Eye (tissue), 1 donor: Measurements from ENCODE around the gene COL25A1.
"Not testable (repeated sequence)": the region's sequence is repeated elsewhere in the genome, so short reads cannot be mapped to it uniquely, and the experiment has no call there.

Experiments
- DNase-seq: peaks from one replicate; pipeline ENCODE4 v3.0.0-alpha.2; 2015

The COL25A1 gene

DNA sequence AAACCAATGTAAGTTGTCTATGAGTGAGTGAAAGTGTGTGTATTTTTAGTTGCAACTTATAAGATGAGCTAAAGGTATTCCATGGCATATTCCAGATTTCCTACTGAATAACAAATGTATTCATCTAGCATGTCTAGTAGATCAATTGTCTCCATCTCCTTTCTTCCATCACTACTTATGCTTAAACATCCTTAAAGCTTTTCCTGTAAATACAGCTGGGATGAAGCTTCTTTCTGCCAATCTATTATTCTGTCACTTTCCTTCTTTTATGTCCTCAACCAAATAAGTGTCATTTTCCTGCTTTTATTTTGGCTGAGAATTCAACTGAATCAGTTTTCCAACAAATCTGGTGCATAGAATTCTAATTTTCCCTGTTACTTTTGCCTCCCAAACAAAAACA is 136.3 kb downstream of the COL25A1 start:
- DNase-seq, result no peak

DNA sequence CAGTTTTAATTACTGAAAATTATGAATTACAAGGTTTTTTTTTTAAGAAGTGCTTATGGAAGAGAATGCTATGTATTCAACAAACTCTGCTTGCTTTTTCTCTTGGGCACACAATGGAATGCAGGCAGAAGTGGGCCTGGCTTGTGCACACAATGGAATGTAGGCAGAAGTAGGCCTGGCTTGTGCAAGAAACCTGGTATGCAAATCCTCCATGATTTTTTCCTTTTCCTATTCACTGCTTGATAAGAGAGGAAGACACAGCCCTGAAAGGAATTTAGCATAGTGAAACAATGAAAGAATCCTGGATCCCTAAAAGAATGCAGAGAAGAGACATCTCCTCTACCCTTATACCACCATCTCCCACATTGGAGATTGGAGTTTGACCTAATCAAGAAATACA is 138.4 kb downstream of the COL25A1 start:
- peak; percentile 48 for DNase-seq

DNA sequence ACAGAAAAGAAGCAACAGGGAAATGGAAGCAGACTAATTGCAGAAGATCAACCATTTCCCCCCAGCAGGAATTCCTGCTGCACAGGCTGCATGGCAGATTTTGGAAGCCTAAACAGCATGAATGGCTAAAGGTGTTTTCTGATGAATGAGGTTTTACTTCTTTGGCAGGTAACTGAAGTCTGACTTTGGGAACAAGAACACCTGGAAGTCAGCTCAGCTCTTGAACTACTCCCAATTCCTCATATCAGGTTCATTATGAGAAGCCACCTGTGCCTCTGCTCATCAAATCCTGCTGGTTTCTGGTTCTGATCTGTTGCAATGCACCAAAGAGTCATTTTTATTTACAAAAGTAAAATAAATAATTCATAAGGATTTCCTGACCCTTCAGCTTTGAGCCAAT is 139.0 kb downstream of the COL25A1 start:
- DNase-seq, result no peak

DNA sequence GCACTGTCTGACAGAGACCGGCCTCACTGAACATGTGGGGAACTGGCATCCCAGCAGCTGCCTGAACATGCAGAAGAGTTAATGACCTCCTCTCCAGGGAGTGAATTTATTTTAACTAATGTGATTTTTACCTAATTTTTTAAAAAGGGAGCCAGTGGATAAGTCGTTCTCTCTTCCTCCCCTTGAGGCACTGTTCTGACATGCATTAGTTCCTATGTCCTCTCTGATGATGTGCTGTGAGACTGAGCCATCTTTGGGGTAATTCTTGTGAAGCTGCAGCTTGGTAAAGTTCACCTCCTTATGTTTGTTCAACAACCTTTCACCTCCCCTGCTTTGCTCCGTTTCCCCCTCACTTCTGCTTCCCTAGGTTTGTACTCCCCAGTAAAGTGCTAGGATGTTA is 139.7 kb downstream of the COL25A1 start:
- no peak for DNase-seq

DNA sequence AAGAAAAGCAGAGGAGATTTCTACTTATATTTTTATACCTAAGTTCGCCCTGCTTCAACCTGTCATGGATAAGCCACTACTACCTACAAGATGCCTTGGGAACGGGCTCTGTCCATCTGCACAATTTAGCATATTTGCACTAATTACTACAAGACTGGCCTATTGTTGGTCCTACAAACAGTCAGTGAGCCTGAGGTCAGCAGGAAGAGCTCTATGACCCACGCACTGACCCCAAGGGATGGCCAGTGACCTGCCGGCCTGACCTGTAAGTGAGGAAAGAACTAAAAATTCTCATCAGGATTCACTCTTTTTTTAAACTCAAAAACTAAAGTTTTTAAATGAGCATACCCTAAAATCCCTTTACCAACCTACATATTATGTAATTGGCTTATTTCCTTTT is 142.0 kb downstream of the COL25A1 start:
- no peak for DNase-seq

DNA sequence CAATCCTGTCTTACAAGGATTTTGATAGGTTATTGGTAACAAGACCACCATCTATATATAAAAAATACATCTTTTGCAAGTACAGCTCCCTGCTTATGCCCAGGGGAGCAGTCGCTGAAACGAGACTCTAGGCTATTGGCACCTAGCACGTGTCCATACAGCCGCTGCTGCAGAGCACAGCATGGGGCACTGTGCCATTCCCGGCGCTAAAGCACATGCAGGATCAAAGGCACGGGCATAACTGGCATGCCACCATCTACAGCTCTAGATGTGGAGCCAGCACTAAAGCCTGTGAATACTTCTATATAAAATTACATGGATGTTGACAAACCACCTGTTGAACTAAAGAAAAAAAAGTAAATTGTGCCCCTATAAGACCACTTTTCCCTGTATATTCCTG is 144.8 kb downstream of the COL25A1 start:
- no peak for DNase-seq

DNA sequence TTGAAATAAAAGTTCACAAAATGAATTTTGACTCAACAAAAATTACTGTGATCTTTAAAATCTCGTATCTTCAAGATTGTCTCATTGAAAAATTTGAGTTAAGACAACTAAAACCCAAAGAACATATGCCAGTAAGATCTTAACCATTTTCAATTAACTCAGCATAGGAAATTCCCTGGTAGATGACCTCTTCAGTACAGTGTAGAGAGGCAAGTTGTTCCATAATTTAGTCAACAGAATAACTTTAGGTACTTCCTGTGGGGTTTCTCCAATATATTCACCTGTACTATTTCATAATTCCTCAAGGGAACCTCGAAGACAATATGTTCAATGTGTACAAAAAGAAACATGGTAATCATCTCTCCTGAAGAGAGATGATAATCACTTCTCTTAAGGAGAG is 145.3 kb downstream of the COL25A1 start:
- no peak for DNase-seq

DNA sequence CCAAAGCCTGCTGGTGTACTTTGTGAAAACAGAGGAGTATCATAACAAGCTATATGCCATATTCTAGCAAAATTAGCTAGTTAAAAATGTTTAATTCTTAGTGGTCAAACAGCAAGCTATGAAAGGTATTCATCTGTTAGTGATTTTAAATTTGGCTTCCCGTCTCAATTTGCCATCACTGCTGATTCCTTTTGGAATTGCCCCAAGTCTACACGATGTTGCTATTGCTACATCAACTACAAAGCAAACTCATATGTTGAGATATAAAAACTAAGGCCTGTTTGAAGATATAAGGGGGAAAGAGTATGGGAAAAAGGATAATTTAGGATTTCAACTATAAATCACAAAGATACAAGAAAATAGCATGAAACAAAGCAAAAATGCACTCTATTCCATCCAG is 146.1 kb downstream of the COL25A1 start:
- no peak for DNase-seq

DNA sequence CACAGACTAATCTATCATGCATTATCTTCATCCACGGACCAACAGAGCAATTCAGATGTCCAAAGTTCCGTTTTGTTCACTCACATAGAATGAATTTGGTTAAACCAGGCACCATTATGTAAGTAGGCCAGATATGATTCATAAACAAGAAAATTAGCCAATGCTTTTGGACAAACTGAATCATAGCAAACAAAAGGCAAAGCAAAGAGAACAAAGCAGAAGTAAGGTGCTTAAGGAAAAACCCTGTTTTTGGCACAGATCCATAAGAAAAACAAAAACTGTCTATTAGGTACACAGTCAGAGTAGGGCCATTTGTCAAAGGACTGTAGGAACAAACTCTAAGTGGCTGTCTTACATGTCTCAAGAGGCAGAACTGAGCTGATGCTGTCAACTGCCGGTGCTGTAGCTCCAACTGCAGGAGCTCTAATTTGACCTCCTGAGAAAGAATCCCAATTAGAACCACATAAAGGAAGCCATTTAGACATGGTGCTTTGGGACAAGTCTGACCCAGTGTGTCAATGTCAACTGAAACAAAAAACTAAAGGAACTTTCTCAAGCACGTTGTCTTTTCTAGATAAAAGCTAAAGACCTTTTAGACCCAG is 146.7 kb downstream of the COL25A1 start:
- peak; percentile 80 for DNase-seq

DNA sequence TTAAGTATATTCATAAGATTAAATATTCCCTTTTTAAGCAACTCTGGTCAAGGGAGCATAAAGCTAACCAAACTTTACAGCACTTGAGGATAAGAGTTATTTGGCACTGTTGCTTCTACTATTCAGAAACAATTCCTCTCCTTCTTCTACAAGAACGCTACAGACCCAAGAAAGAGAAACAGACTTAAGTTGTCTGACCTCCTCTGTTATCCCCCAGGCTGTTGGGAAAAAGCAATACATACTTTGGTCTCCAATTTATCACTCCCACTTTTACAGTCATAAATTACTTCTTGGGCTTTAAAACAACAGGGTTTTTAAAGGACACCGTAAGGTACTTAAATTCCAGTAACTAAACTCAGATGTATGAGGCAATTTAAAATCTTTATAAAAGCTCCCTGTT is 147.4 kb downstream of the COL25A1 start:
- no peak for DNase-seq

DNA sequence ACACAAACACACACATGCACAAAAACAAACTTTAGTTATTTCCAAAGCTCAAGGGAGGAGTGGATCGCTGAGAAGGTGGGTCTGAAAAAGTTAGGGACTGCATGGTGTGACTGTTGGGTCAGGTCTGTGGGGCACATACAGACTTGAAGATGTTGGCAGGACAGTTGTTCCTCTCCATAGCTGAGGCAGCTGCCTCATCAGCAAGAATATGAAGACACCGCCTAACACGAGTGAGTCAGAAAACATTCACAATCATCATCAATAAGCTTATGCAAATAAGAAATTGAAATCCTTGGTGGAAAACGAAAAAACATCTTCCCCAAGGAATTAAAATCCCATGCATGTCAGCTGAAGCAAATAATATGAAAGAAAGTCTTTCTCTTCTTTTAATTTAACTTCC is 148.0 kb downstream of the COL25A1 start:
- no peak for DNase-seq

DNA sequence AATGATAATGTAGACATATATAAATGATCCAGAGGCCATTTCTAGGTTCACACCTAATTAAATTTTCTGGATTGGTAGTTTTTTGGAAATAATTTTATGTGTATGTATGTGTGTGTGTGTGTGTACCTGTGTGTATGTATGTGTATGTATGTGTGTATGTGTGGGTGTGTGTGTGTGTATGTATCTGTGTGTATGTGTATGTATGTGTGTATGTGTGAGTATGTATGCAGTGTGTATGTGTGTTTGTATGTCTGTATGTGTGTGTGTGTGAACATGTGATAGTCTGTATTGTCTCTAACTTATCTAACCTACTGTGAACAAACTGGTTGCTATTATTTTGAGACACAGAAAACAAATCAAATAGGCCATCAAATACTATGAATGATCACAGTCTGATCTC is 152.6 kb downstream of the COL25A1 start:
- DNase-seq, result no peak

DNA sequence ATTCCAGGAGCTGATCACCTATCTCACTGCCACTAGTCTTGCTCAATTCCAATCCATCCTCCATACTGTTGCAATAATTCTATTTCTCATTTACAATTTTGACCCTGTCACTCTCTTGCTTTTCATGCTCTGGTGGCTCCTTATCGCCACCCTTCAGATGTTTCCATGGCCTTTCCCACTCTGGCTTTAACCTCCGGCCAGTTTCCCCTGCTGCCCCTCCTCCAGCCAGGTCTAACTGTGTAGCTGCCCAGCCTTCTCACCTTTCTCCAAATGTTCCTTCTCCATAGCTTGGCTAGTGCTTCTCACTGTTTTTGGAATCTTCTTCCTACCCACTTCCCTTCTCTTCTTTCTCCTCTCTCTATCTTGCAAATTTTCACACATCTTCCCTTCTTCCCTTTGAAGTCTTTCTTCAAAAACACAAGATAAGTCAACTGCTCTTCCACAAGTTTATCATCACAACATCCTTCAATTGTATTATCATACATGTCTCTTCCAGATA is 153.8 kb downstream of the COL25A1 start:
- no peak for DNase-seq

DNA sequence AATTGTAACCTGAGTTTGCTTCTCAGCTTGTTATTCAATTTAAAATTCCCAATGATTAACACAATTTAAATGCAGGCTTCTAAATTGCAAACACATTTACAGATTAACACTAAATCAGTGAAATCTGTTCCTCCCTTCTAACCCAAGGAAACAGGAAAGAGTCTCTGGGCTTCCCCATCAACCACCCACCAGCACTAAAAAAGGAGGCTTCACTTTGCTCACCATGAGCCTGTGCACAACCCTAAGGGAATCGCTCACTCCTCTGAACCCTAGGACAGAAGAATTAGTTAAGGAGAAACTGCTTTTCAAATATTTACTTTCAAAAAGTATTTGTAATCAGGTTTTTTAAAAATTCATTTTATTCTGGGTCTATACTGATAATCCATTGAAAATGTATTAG is 155.3 kb downstream of the COL25A1 start:
- no peak for DNase-seq

DNA sequence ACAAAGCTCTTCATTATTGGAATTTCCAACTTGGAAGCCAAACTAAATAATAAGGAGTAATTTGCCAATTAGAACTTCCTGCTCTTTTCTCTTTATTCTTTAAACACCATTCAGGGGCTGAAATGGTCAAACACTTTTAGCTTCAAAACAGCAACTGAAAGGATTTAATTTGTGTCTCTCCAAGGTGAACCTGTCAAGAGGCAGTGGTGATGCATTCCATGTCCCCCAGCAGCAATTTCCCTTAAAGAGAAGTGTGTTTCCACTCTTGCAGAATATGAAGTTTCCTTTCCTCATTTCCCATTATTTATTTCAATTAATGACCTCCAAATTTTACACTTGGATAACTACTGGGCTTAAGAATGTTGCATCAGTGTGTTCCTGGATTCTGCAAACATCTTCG is 156.0 kb downstream of the COL25A1 start:
- peak; percentile 69 for DNase-seq

DNA sequence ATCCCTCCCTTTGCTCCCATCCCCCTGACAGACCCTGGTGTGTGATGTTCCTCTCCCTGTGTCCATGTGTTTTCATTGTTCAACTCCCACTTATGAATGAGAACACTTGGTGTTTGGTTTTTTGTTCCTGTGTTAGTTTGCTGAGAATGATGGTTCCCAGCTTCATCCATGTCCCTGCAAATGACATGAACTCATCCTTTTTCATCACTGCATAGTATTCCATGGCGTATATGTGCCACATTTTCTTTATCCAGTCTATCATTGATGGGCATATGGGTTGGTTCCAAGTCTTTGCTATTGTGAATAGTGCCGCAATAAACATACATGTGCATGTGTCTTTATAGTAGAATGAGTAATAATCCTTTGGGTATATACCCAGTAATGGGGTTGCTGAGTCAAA is 164.3 kb downstream of the COL25A1 start:
- DNase-seq, result not testable (repeated sequence)

DNA sequence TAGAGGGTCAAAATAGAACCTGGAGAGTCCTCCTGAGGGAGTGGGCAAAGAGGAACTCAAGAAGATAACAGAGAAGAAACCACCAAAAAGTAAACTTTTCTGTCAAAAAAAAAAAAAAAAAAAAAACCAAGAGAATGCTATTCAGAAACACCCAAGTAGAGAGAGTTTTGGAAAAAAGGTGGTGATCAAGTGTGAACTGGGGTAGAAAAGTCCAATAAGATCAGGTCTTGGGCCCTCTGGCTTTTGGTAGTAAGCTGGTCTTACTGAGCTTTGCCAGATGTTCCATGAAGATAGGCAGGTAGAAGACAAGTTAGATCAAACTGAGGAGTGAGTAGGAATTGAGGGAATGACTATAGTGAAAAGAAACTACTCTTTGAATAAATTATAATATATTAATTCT is 167.5 kb downstream of the COL25A1 start:
- DNase-seq, result no peak

DNA sequence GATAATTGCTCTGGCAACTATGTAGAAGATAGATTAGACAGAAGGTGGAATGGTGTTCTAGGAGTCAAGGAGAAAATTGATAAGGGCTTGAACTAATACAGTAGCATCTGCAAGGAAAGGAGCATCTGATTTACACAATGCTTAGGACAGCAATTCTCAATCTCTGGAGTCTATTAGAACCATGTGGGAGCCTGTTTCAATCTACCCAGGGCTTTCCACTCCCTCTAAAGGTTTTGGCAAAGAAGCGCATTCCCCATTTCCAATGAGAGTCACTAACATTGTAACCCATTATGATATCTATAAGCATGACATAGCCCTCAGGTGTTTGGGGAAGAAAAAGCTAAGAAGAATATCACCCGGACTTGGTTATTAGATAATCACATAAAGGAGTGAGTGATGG is 168.2 kb downstream of the COL25A1 start:
- no peak for DNase-seq

DNA sequence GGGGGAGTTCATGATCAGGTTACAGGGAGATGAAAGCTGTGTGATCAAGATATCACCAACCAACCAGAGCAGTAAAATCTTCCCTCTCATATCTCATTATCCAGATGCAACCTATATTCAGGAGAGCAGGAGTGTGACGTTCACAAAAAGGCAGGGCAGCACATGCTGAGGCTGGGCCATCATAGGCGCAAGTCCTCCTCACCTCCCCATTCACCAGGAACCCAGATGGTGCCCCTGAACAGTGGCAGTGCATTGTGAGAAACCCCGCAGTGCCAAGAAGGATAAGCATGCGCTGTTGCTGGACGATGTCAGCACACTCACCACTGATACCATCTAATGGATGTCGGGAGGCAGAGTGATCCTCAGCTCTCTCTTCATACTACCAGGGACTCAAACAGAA is 170.9 kb downstream of the COL25A1 start:
- DNase-seq, result no peak

DNA sequence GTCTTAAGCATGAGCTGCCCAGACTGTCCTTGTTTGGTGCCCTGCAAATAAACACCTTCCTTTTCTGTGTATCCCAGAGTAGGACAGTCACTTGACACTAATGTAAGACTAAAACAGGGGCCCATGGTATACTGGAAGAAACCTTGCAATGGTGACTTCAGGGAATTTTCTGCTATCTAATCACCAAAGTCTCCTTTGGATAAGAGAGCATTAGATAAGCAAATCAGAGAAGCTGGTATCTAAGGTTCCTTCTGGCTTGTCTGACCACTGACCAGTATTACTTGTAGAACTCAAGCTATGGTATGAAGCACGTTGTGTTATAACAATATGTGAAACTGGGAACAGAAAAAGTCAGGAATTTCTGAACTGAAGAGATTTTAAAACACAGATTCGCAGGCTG is 173.9 kb downstream of the COL25A1 start:
- no peak for DNase-seq

DNA sequence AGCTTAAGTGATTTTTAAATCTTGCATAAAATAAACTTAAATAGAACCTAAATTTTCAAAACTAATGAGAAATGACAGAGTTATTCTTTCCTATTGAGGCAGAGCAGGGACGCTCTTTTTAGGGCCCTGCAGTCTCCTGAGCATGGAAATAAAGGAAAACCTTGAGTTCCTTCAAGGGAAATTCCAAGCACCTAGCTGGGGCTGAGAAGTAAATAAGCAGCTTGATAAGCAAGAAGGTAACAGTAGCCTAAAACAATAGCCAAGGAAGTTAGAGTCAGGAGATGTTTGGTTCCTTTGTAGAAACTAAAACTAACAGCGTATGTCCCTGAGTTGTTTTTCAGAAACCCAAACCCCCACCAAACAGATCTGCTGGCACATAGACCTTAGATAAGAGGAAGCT is 174.6 kb downstream of the COL25A1 start:
- no peak for DNase-seq

DNA sequence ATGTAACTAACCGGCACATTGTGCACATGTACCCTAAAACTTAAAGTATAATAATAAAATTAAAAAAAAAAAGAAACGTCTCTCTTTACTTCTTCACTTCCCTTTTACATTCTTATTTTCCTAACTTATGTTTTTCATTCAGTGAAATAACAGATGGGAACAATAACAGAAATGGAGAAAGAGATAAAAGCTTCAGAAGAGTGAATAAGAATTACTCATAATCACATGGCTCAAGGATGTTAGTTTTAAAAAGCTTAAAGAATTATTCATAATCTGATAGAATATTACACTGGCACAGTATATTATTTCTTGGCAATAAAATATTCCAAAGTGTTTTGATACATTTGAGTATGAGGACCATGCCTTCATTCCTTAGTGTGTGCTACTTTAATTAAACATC is 175.6 kb downstream of the COL25A1 start:
- DNase-seq, result no peak

DNA sequence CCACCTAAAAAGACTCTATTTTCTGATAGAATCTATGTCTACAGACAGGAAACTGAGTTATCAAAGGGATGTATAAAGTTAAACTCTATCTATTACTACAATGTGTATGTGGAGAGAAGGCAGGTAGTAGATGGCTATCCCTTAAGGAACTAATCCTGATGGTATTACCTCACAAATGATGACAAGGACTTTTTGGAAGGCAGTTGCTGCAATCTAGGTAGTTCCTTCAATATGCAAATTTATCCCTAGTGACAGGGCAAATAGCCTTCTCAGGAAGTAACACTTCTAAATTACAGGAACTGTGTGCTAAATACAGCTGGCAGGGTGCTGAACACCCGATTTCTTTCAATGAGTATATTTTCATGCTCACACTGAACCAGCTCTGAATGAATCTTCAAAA is 177.4 kb downstream of the COL25A1 start:
- DNase-seq, result no peak

DNA sequence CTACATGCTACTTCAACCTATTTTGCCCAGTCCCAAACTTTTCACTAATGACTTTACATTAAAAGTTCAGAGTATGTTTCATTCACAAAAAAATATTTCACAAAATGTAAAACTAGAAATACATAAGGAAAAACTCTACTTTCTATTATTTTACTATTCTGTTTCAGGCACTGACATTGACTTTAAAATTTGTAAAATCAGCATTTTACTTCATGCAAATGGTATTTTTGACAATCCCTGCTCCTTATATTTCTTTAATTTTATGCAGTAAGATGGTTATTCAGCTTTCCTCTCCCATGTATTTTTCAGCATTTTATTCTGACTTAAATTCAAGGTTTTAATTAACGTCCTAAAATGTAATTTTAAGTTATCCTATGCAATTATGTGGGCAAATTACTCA is 178.5 kb downstream of the COL25A1 start:
- no peak for DNase-seq

DNA sequence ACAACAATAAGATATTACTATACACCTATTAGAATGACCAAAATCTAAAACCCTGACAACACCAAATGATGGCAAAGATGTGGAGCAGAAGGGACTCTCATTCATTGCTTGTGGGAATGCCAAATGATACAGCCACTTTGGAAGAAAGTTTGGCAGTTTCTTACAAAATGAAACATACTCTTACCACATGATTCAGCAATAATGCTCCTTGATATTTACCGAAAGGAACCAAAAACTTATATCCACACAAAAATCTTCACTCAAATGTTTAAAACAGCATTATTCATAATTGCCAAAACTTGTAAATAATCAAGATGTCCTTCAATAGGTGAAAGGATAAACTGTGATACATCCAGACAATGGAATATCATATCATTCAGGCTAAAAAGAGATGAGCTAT is 180.9 kb downstream of the COL25A1 start:
- no peak for DNase-seq

DNA sequence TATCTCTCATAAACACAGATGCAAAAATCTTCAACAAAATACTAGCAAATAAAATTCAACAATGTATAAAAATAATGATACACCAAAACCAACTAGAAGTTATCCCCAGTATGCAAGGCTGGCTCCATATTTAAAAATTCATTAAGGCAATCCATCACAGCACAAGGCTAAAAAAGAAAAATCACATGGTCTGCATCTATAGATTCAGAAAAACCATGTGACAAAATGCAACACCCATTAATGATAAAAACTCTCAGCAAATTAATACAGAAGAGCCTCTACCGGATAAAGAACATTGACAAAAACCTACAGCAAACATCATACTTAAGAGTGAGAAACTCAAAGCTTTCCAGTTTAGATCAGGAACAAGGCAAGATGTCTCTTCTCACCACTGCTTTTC is 182.6 kb downstream of the COL25A1 start:
- DNase-seq, result no peak
